ENCODE data around the gene CDC40. TPM values are rescaled to one million over a fixed set of nuclear protein-coding genes. Genes with fewer than 3 reads are reported as not detected.

Gene CDC40
- total RNA-seq, 1 donor from 2014 or later: 17.4 TPM

GRCh38 chr6:110188791-110189190, 8.6 kb downstream of the CDC40 start:
- peaks cover 32% of the 10 kb centered on the region for H3K4me1 ChIP-seq
- DNase-seq (ENCODE audit: extremely low spot score in 2 of 2): no peak
- no peak overlapping the region for H3K27ac ChIP-seq
- no peaks in the 10 kb centered on the region for H3K27me3 ChIP-seq
- H3K4me3 ChIP-seq: no peak overlapping the region
- peaks cover 0 to 4% of the 10 kb centered on the region in 2 donors for H3K36me3 ChIP-seq
- TF ChIP-seq, protein P1, sequence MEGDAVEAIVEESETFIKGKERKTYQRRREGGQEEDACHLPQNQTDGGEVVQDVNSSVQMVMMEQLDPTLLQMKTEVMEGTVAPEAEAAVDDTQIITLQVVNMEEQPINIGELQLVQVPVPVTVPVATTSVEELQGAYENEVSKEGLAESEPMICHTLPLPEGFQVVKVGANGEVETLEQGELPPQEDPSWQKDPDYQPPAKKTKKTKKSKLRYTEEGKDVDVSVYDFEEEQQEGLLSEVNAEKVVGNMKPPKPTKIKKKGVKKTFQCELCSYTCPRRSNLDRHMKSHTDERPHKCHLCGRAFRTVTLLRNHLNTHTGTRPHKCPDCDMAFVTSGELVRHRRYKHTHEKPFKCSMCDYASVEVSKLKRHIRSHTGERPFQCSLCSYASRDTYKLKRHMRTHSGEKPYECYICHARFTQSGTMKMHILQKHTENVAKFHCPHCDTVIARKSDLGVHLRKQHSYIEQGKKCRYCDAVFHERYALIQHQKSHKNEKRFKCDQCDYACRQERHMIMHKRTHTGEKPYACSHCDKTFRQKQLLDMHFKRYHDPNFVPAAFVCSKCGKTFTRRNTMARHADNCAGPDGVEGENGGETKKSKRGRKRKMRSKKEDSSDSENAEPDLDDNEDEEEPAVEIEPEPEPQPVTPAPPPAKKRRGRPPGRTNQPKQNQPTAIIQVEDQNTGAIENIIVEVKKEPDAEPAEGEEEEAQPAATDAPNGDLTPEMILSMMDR (IDR thresholded peaks at IDR 0.05): no peak
- no peak for TF ChIP-seq POLR2AphosphoS5 (IDR thresholded peaks at IDR 0.05; ENCODE audit: insufficient read depth in 1 of 2, low read depth in 1 of 2)
- no peak for TF ChIP-seq POLR2A (IDR thresholded peaks at IDR 0.05)
- intact Hi-C loops (cut with DNase I): no loop called here
- no peaks in the 10 kb centered on the region for H3K9me3 ChIP-seq

- TF ChIP-seq POLR2A (IDR thresholded peaks at IDR 0.05): no peak
- no peak for TF ChIP-seq POLR2AphosphoS5 (IDR thresholded peaks at IDR 0.05; ENCODE audit: insufficient read depth in 1 of 2, low read depth in 1 of 2)
- TF ChIP-seq, protein P1 (IDR thresholded peaks at IDR 0.05): no peak
- no peaks in the 10 kb centered on the region for H3K9me3 ChIP-seq
- H3K27me3 ChIP-seq: no peaks in the 10 kb centered on the region
- DNase-seq (ENCODE audit: extremely low spot score in 2 of 2): no peak
- intact Hi-C loops (cut with DNase I): no loop called here
- H3K27ac ChIP-seq: no peak overlapping the region
- H3K4me3 ChIP-seq: no peak overlapping the region
- peaks cover 21% of the 10 kb centered on the region for H3K4me1 ChIP-seq
- H3K36me3 ChIP-seq: peaks cover 0 to 11% of the 10 kb centered on the region in 2 donors
These were observed 10.5 kb downstream of the CDC40 start for GRCh38 chr6:110190726-110191125.

DNA sequence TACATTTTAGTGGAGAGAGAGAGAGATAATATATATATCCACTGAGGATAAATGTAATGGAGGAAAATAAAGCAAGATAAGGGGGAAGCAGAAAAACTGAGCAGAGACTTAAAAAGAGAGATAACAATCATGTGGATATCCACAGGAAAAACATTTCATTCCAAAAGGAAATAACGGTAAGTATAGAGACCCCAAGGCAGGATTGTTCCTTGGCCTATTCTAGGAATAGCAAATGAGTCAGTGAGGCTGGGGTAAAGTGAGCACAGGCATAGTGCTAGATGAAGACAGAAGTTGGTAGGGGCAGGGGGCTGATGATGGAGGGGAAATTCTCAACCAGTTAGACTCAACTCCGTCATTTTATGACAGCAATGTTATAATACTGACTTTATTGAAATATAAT, 11.2 kb downstream of the CDC40 start:
- no peaks in the 10 kb centered on the region for H3K9me3 ChIP-seq
- no peak overlapping the region for H3K4me3 ChIP-seq
- peaks cover 0 to 11% of the 10 kb centered on the region in 2 donors for H3K36me3 ChIP-seq
- DNase-seq (ENCODE audit: extremely low spot score in 2 of 2): no peak
- peaks cover 15% of the 10 kb centered on the region for H3K4me1 ChIP-seq
- no peak overlapping the region for H3K27ac ChIP-seq
- no peaks in the 10 kb centered on the region for H3K27me3 ChIP-seq
- no peak for TF ChIP-seq POLR2AphosphoS5 (IDR thresholded peaks at IDR 0.05; ENCODE audit: insufficient read depth in 1 of 2, low read depth in 1 of 2)
- no peak for TF ChIP-seq POLR2A (IDR thresholded peaks at IDR 0.05)
- TF ChIP-seq, protein P1 (IDR thresholded peaks at IDR 0.05): no peak
- intact Hi-C loops (cut with DNase I): no loop called here

DNA sequence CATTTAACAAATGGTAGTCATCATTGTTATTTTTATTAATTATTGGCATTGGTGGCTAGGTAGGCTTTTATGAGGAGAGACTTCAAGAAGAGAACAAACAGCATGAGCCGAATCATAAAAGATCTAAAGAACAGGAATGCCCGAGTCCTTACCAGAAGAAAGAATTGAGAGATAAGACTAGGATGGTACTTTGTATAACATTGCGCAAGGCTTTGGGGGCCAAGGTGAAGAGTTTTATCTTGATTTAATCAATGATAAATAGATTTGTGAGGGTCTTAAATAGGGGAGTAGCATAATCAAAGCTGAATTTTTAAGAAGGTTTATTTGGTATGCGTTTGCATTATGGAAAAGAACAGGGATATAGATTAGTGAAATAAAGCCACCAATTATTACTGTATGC, 15.4 kb downstream of the CDC40 start:
- H3K27ac ChIP-seq: no peak overlapping the region

GRCh38 chr6:110196874-110197273, 16.6 kb downstream of the CDC40 start:
- no peak for DNase-seq (ENCODE audit: extremely low spot score in 2 of 2)
- intact Hi-C loops (cut with DNase I): no loop called here
- Histone ChIP-seq H3K9me3 (no peaks in the 10 kb centered on the region), H3K4me3 (no peak overlapping the region), H3K36me3 (peaks cover 0 to 11% of the 10 kb centered on the region in 2 donors), H3K27me3 (no peaks in the 10 kb centered on the region), H3K4me1 (peaks cover 10% of the 10 kb centered on the region), H3K27ac (no peak overlapping the region)
- TF ChIP-seq, protein P1 (IDR thresholded peaks at IDR 0.05): no peak
- TF ChIP-seq POLR2AphosphoS5 (IDR thresholded peaks at IDR 0.05; ENCODE audit: insufficient read depth in 1 of 2, low read depth in 1 of 2) (no peak), POLR2A (IDR thresholded peaks at IDR 0.05) (no peak)

More for the DNA sequence above, 15.4 kb downstream of the CDC40 start:
- Histone ChIP-seq H3K36me3 (peaks cover 0 to 11% of the 10 kb centered on the region in 2 donors), H3K9me3 (no peaks in the 10 kb centered on the region), H3K27me3 (no peaks in the 10 kb centered on the region), H3K4me1 (peaks cover 15% of the 10 kb centered on the region), H3K4me3 (no peak overlapping the region)
- intact Hi-C loops (cut with DNase I): no loop called here
- no peak for DNase-seq (ENCODE audit: extremely low spot score in 2 of 2)
- no peak for TF ChIP-seq POLR2AphosphoS5 (IDR thresholded peaks at IDR 0.05; ENCODE audit: insufficient read depth in 1 of 2, low read depth in 1 of 2)
- TF ChIP-seq, protein P1 (IDR thresholded peaks at IDR 0.05): no peak

Measured in vagina (tissue), 2 donors.